Measurements from ENCODE around the gene CFLAR. TPM values are rescaled to one million over a fixed set of nuclear protein-coding genes. Genes with fewer than 3 reads are reported as not detected.

CFLAR gene
- total RNA-seq, 1 donor from 2014 or later: 11.4 TPM

GRCh38 chr2:201205515-201205849 is 89.5 kb downstream of the CFLAR start:
- Mint-ChIP-seq H3K4me1 (peaks cover 6% of the 10 kb centered on the region), H3K9me3 (no peaks in the 10 kb centered on the region), H3K27ac (peak overlapping the region; percentile 44), H3K4me3 (no peak overlapping the region), H3K36me3 (no peaks in the 10 kb centered on the region), H3K27me3 (ENCODE audit: insufficient read depth, low read depth) (no peaks in the 10 kb centered on the region)
- H3K27ac ChIP-seq: no peak overlapping the region
- no peaks in the 10 kb centered on the region for H3K79me2 ChIP-seq (ENCODE audit: low read depth)
- H3K4me3 ChIP-seq: no peak overlapping the region
- no peak overlapping the region for H3K9ac ChIP-seq
- TF ChIP-seq EZH2 (IDR thresholded peaks at IDR 0.05): no peak
- no peak for TF ChIP-seq EZH2phosphoT487 (IDR thresholded peaks at IDR 0.05)
- TF ChIP-seq CTCF (IDR thresholded peaks at IDR 0.05): no peak
- H3K4me2 ChIP-seq: no peak overlapping the region
- no peaks in the 10 kb centered on the region for H3F3A ChIP-seq (ENCODE audit: low read depth)
- H3K27me3 ChIP-seq: no peaks in the 10 kb centered on the region
- peaks cover under 1% of the 10 kb centered on the region for H3K4me1 ChIP-seq
- H3K36me3 ChIP-seq: no peaks in the 10 kb centered on the region
- no peak for DNase-seq (ENCODE audit: low spot score)
- H3K9me3 ChIP-seq (ENCODE audit: low read depth): no peaks in the 10 kb centered on the region
- no peaks in the 10 kb centered on the region for H4K20me1 ChIP-seq (ENCODE audit: low read depth)
- no peak overlapping the region for H2AFZ ChIP-seq (replicated peaks)

- no peak for TF ChIP-seq CTCF (IDR thresholded peaks at IDR 0.05)
- no peak for TF ChIP-seq EZH2phosphoT487 (IDR thresholded peaks at IDR 0.05)
- no peak for TF ChIP-seq EZH2 (IDR thresholded peaks at IDR 0.05)
- Histone ChIP-seq H3K27ac (no peak overlapping the region), H3K4me3 (no peak overlapping the region), H3K9me3 (ENCODE audit: low read depth) (no peaks in the 10 kb centered on the region), H3K4me1 (no peaks in the 10 kb centered on the region), H3K4me2 (no peak overlapping the region), H2AFZ (replicated peaks) (no peak overlapping the region), H3K79me2 (ENCODE audit: low read depth) (no peaks in the 10 kb centered on the region), H3K9ac (no peak overlapping the region), H3K27me3 (no peaks in the 10 kb centered on the region), H4K20me1 (ENCODE audit: low read depth) (no peaks in the 10 kb centered on the region), H3F3A (ENCODE audit: low read depth) (no peaks in the 10 kb centered on the region), H3K36me3 (no peaks in the 10 kb centered on the region)
- no peaks in the 10 kb centered on the region for H3K36me3 Mint-ChIP-seq
- no peaks in the 10 kb centered on the region for H3K9me3 Mint-ChIP-seq
- H3K4me1 Mint-ChIP-seq: peaks cover 4% of the 10 kb centered on the region
- H3K27ac Mint-ChIP-seq: no peak overlapping the region
- H3K4me3 Mint-ChIP-seq: no peak overlapping the region
- no peak for DNase-seq (ENCODE audit: low spot score)
- no peaks in the 10 kb centered on the region for H3K27me3 Mint-ChIP-seq (ENCODE audit: insufficient read depth, low read depth)
Observed at GRCh38 chr2:201208563-201209252, 92.7 kb downstream of the CFLAR start.

- H3F3A ChIP-seq (ENCODE audit: low read depth): no peaks in the 10 kb centered on the region
- no peak for DNase-seq (ENCODE audit: low spot score)
- no peak overlapping the region for H3K9ac ChIP-seq
- H4K20me1 ChIP-seq (ENCODE audit: low read depth): no peaks in the 10 kb centered on the region
- H3K4me1 Mint-ChIP-seq: peaks cover 11% of the 10 kb centered on the region
- H3K4me2 ChIP-seq: no peak overlapping the region
- no peak overlapping the region for H3K27ac Mint-ChIP-seq
- H3K36me3 ChIP-seq: no peaks in the 10 kb centered on the region
- no peaks in the 10 kb centered on the region for H3K27me3 ChIP-seq
- H3K4me1 ChIP-seq: peaks cover 12% of the 10 kb centered on the region
- no peaks in the 10 kb centered on the region for H3K79me2 ChIP-seq (ENCODE audit: low read depth)
- no peak for TF ChIP-seq EZH2phosphoT487 (IDR thresholded peaks at IDR 0.05)
- no peak for TF ChIP-seq EZH2 (IDR thresholded peaks at IDR 0.05)
- TF ChIP-seq CTCF (IDR thresholded peaks at IDR 0.05): no peak
- H2AFZ ChIP-seq (replicated peaks): no peak overlapping the region
- H3K9me3 ChIP-seq (ENCODE audit: low read depth): no peaks in the 10 kb centered on the region
- no peak overlapping the region for H3K4me3 ChIP-seq
- H3K4me3 Mint-ChIP-seq: no peak overlapping the region
- H3K27ac ChIP-seq: no peak overlapping the region
- H3K27me3 Mint-ChIP-seq (ENCODE audit: insufficient read depth, low read depth): no peaks in the 10 kb centered on the region
- no peaks in the 10 kb centered on the region for H3K36me3 Mint-ChIP-seq
- H3K9me3 Mint-ChIP-seq: no peaks in the 10 kb centered on the region
Observed at GRCh38 chr2:201215963-201216362, 100.0 kb downstream of the CFLAR start.
